Measurements from ENCODE around the gene GIT1.

The GIT1 gene

GRCh38 chr17:29579866-29580771, 9.3 kb downstream of the GIT1 start:
- H3K4me3 ChIP-seq (ENCODE audit: low read depth, low read length), result no peak overlapping the region
- DNase-seq (ENCODE audit: low read depth), result no peak
- in situ Hi-C loops (cut with HindIII; ENCODE audit: low sequenced_read_pairs), result no loop called here
- peak; percentile 83 for TF ChIP-seq CTCF (IDR thresholded peaks at IDR 0.05; ENCODE audit: low read depth, low read length, missing control alignments)

GRCh38 chr17:29578626-29579485, 10.6 kb downstream of the GIT1 start:
- TF ChIP-seq CTCF (IDR thresholded peaks at IDR 0.05; ENCODE audit: low read depth, low read length, missing control alignments), result no peak
- DNase-seq (ENCODE audit: low read depth), result no peak
- no peak overlapping the region for H3K4me3 ChIP-seq (ENCODE audit: low read depth, low read length)
- in situ Hi-C loops (cut with HindIII; ENCODE audit: low sequenced_read_pairs), result no loop called here

GRCh38 chr17:29577385-29578211, 11.8 kb downstream of the GIT1 start:
- no peak for TF ChIP-seq CTCF (IDR thresholded peaks at IDR 0.05; ENCODE audit: low read depth, low read length, missing control alignments)
- H3K4me3 ChIP-seq (ENCODE audit: low read depth, low read length), result no peak overlapping the region
- no peak for DNase-seq (ENCODE audit: low read depth)
- in situ Hi-C loops (cut with HindIII; ENCODE audit: low sequenced_read_pairs), result no loop called here

GRCh38 chr17:29577001-29577370, 12.5 kb downstream of the GIT1 start:
- no peak for DNase-seq (ENCODE audit: low read depth)
- in situ Hi-C loops (cut with HindIII; ENCODE audit: low sequenced_read_pairs), result no loop called here
- no peak overlapping the region for H3K4me3 ChIP-seq (ENCODE audit: low read depth, low read length)
- TF ChIP-seq CTCF (IDR thresholded peaks at IDR 0.05; ENCODE audit: low read depth, low read length, missing control alignments), result no peak

GRCh38 chr17:29576214-29577000, 13.0 kb downstream of the GIT1 start:
- in situ Hi-C loops (cut with HindIII; ENCODE audit: low sequenced_read_pairs), result no loop called here
- no peak for DNase-seq (ENCODE audit: low read depth)
- H3K4me3 ChIP-seq (ENCODE audit: low read depth, low read length), result no peak overlapping the region
- TF ChIP-seq CTCF (IDR thresholded peaks at IDR 0.05; ENCODE audit: low read depth, low read length, missing control alignments), result no peak
